GM18517 (cell line): ENCODE data around the gene POPDC2.
A peak's percentile ranks its signal among the peaks of the same experiment; 100 is the strongest.
"Not testable (repeated sequence)": the region's sequence is repeated elsewhere in the genome, so short reads cannot be mapped to it uniquely, and the experiment has no call there.

Experiments
- ATAC-seq: cut with Tn5 transposase; IDR thresholded peaks from one replicate; pipeline ENCODE4 v1.9.1; 2021; ENCODE audit warnings: mild to moderate bottlenecking, moderate library complexity; ENCODE audit not compliant: unreplicated experiment

POPDC2 gene

GRCh38 chr3:119660474-119661440, at the start of gene POPDC2:
TSS of gene POPDC2 (minus strand) at chr3:119660589. CDS start at chr3:119660423, 166 bp downstream.
- ATAC-seq, result no peak

- ATAC-seq, result no peak
These were observed 43.6 kb upstream of the POPDC2 start for GRCh38 chr3:119703820-119704531.

GRCh38 chr3:119702530-119703527, 42.4 kb upstream of the POPDC2 start, which contains the start of gene CFAP91:
TSS of gene CFAP91 (plus strand) at chr3:119703022. CDS start at chr3:119703099, 77 bp downstream.
- ATAC-seq, result peak; percentile 79

- ATAC-seq, result no peak
These were observed 40.7 kb upstream of the POPDC2 start for GRCh38 chr3:119700920-119701734.

GRCh38 chr3:119700269-119700919, 40.0 kb upstream of the POPDC2 start:
- no peak for ATAC-seq

GRCh38 chr3:119697394-119697793, 37.0 kb upstream of the POPDC2 start:
- peak; percentile 54 for ATAC-seq

GRCh38 chr3:119695480-119695879, 35.1 kb upstream of the POPDC2 start:
- no peak for ATAC-seq

- no peak for ATAC-seq
These were observed 29.8 kb upstream of the POPDC2 start for GRCh38 chr3:119690043-119690656.

- ATAC-seq, result no peak
These were observed 23.0 kb upstream of the POPDC2 start for GRCh38 chr3:119683421-119683820.

- peak; percentile 23 for ATAC-seq
These were observed 20.9 kb upstream of the POPDC2 start for GRCh38 chr3:119681279-119681678.

- ATAC-seq, result no peak
These were observed 19.5 kb upstream of the POPDC2 start for GRCh38 chr3:119679874-119680273.

- ATAC-seq, result not testable (repeated sequence)
These were observed 17.8 kb upstream of the POPDC2 start for GRCh38 chr3:119678209-119678608.

- ATAC-seq, result no peak
These were observed 17.2 kb upstream of the POPDC2 start for GRCh38 chr3:119677641-119677934.

- ATAC-seq, result peak; percentile 89
These were observed 16.6 kb upstream of the POPDC2 start, which contains the start of gene COX17 for GRCh38 chr3:119676771-119677640. TSS of gene COX17 (minus strand) at chr3:119677406. CDS start at chr3:119677310, 96 bp downstream.

- no peak for ATAC-seq
These were observed 15.6 kb upstream of the POPDC2 start for GRCh38 chr3:119676020-119676419.

- no peak for ATAC-seq
These were observed 14.9 kb upstream of the POPDC2 start for GRCh38 chr3:119675188-119675874.

GRCh38 chr3:119673875-119674274, 13.5 kb upstream of the POPDC2 start:
- no peak for ATAC-seq
